ENCODE measurements around the gene TSPAN18. TPM values are rescaled to one million over a fixed set of nuclear protein-coding genes. Genes with fewer than 3 reads are reported as not detected.

Gene TSPAN18
- total RNA-seq, 1 experiment from 2014 or later, result 21.3 TPM

DNA sequence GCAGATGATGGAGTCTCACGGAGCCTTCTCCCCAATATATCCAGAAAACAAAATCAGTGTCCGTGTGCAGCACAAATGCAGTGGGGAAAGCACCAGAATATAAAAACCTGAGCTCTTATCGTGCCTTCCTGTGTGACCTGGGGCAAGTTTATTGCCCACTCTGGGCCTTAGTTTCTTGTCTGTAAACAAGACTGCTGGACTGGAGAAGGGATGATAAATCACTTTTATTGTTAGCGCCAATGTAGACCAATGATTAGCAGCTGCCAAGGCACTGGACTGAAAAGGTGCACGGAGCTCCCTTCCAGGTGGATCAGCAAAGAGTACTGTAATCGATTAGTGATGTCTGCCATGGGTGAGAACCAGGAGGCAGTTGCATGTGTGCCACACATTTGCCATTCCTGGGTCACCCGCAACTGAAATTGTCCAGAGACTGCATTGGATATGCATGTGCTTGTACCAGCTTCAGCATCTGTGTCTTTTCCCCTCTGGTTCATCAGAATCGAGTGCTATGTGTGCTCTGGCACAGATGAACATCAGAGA lies 89.2 kb downstream of the TSPAN18 start:
- ATAC-seq (no peak), DNase-seq (ENCODE audit: low read depth, low spot score) (no peak)
- BruUV-seq (replicated peaks), result no TSS peak
- intact Hi-C loops (cut with micrococcal nuclease; ENCODE audit: unreplicated experiment) (no loop called here), in situ Hi-C loops (cut with HindIII; ENCODE audit: low pct_unique_long_range_greater_than_20kb, low sequenced_read_pairs) (no loop called here)
- CTCF ChIA-PET, result no interaction called here
- Histone ChIP-seq H3K4me1 (ENCODE audit: control insufficient read depth, insufficient read depth, low read length) (no peaks in the 10 kb centered on the region), H3K4me3 (ENCODE audit: low read depth in 2 of 2, low read length in 2 of 2) (no peak overlapping the region), H3K27me3 (ENCODE audit: control insufficient read depth, insufficient read depth, low read length) (no peaks in the 10 kb centered on the region), H3K36me3 (ENCODE audit: control insufficient read depth, insufficient read depth, low read length) (no peaks in the 10 kb centered on the region), H3K27ac (ENCODE audit: low read length) (no peak overlapping the region), H3K9me3 (ENCODE audit: control insufficient read depth, insufficient read depth, low read depth, low read length) (no peaks in the 10 kb centered on the region)
- TF ChIP-seq CTCF (IDR thresholded peaks at IDR 0.05), result no peak
- TF ChIP-seq POLR2AphosphoS5 (IDR thresholded peaks at IDR 0.05; ENCODE audit: low read depth, low read length), result no peak
- TF ChIP-seq REST (IDR thresholded peaks at IDR 0.05; ENCODE audit: insufficient read depth in 1 of 2, low read depth in 2 of 2, low read length in 1 of 2), result no peak
- TF ChIP-seq SIN3A (IDR thresholded peaks at IDR 0.05; ENCODE audit: borderline replicate concordance, insufficient read depth, low read depth, low read length), result no peak
- TF ChIP-seq TCF7L2 (IDR thresholded peaks at IDR 0.05; ENCODE audit: low read depth, low read length), result no peak
- POLR2A ChIA-PET, result no interaction called here

DNA sequence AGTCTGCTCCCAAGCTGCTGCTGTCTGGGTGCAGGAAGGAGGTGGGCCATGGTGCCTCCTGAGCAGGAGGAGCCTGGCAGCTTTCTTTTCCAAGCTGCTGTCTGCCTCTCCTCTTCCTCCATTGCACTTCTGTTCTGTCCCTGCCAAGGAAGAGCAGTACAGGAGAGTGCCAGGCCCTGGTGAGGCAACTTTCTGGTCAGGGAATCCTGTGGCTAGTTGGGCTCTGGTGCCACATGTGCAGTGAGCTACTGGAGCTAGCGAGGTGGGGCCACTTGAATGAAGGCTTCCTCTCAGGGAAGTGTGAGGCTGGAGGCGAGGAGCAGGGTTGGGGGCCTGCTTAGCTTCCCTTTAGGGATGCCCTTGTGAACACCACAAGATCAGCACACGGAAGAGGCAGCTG lies 90.0 kb downstream of the TSPAN18 start:
- in situ Hi-C loops (cut with HindIII; ENCODE audit: low pct_unique_long_range_greater_than_20kb, low sequenced_read_pairs) (no loop called here), intact Hi-C loops (cut with micrococcal nuclease; ENCODE audit: unreplicated experiment) (no loop called here)
- ChIA-PET POLR2A (no interaction called here), CTCF (interaction anchor here (0.6 to 0.9 kb wide), 2 partner anchors 59 to 558 kb away, joined by 3 read pairs; no protein-coding TSS in a partner anchor)
- no peak for TF ChIP-seq CTCF (IDR thresholded peaks at IDR 0.05)
- Histone ChIP-seq H3K36me3 (ENCODE audit: control insufficient read depth, insufficient read depth, low read length) (no peaks in the 10 kb centered on the region), H3K4me1 (ENCODE audit: control insufficient read depth, insufficient read depth, low read length) (no peaks in the 10 kb centered on the region), H3K9me3 (ENCODE audit: control insufficient read depth, insufficient read depth, low read depth, low read length) (no peaks in the 10 kb centered on the region), H3K27me3 (ENCODE audit: control insufficient read depth, insufficient read depth, low read length) (no peaks in the 10 kb centered on the region), H3K4me3 (ENCODE audit: low read depth in 2 of 2, low read length in 2 of 2) (no peak overlapping the region), H3K27ac (ENCODE audit: low read length) (no peak overlapping the region)
- no TSS peak for BruUV-seq (replicated peaks)
- DNase-seq (ENCODE audit: low read depth, low spot score) (no peak), ATAC-seq (no peak)

Data from Panc1 (cell line).